ENCODE results near the gene CC2D2A. TPM values are rescaled to one million over a fixed set of nuclear protein-coding genes. Genes with fewer than 3 reads are reported as not detected.

CC2D2A gene
- total RNA-seq, 4 donors from 2014 or later, result 8.7 to 25.6 (median 13.1) TPM

DNA sequence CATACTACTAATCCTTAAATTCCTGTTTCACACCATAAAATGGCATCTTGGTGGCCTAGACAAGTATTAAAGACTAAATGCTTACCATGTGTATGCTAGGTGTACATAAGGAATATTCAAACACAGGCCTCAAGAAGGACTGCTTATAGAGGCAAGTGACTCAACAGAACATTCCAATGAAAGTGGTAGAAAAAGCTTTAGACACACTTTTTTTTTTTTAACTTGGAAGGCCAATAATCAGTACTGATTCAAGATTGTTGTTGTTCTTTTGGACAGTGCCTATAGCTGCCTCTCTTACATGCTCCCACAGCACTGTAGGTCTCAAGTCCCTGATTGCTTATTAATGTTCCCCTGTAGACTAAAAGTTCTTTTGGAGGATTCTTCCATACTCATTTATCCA lies 107.8 kb downstream of the CC2D2A start:
- TF ChIP-seq, protein P1, sequence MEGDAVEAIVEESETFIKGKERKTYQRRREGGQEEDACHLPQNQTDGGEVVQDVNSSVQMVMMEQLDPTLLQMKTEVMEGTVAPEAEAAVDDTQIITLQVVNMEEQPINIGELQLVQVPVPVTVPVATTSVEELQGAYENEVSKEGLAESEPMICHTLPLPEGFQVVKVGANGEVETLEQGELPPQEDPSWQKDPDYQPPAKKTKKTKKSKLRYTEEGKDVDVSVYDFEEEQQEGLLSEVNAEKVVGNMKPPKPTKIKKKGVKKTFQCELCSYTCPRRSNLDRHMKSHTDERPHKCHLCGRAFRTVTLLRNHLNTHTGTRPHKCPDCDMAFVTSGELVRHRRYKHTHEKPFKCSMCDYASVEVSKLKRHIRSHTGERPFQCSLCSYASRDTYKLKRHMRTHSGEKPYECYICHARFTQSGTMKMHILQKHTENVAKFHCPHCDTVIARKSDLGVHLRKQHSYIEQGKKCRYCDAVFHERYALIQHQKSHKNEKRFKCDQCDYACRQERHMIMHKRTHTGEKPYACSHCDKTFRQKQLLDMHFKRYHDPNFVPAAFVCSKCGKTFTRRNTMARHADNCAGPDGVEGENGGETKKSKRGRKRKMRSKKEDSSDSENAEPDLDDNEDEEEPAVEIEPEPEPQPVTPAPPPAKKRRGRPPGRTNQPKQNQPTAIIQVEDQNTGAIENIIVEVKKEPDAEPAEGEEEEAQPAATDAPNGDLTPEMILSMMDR (IDR thresholded peaks at IDR 0.05; ENCODE audit: low read depth), result no peak

- TF ChIP-seq, protein P1 (IDR thresholded peaks at IDR 0.05; ENCODE audit: low read depth), result no peak
These were observed 115.1 kb downstream of the CC2D2A start for GRCh38 chr4:15584785-15585184.

GRCh38 chr4:15585331-15585730 lies 115.6 kb downstream of the CC2D2A start:
- TF ChIP-seq, protein P1 (IDR thresholded peaks at IDR 0.05; ENCODE audit: low read depth), result no peak

- TF ChIP-seq, protein P1 (IDR thresholded peaks at IDR 0.05; ENCODE audit: low read depth), result no peak
These were observed 116.4 kb downstream of the CC2D2A start for GRCh38 chr4:15586066-15586465.

- TF ChIP-seq, protein P1 (IDR thresholded peaks at IDR 0.05; ENCODE audit: low read depth), result no peak
These were observed 118.0 kb downstream of the CC2D2A start for GRCh38 chr4:15587649-15588048.

GRCh38 chr4:15592799-15593198 lies 123.1 kb downstream of the CC2D2A start:
- TF ChIP-seq, protein P1 (IDR thresholded peaks at IDR 0.05; ENCODE audit: low read depth), result no peak

GRCh38 chr4:15598644-15599043 lies 129.0 kb downstream of the CC2D2A start:
- TF ChIP-seq, protein P1 (IDR thresholded peaks at IDR 0.05; ENCODE audit: low read depth), result no peak

All from subcutaneous adipose tissue (tissue), 4 donors.